GM12873 (cell line): ENCODE measurements around the gene MAP6.

Experiments used
- TF ChIP-seq, protein P1 (sequence below): IDR thresholded peaks from 2 replicates; pipeline ENCODE4 v1.5.1; 2012; ENCODE audit warnings: low read depth, mild to moderate bottlenecking, moderate library complexity, low read length, control low read depth; ENCODE audit not compliant: insufficient read depth; ENCODE audit errors: missing control alignments

MAP6 gene

DNA sequence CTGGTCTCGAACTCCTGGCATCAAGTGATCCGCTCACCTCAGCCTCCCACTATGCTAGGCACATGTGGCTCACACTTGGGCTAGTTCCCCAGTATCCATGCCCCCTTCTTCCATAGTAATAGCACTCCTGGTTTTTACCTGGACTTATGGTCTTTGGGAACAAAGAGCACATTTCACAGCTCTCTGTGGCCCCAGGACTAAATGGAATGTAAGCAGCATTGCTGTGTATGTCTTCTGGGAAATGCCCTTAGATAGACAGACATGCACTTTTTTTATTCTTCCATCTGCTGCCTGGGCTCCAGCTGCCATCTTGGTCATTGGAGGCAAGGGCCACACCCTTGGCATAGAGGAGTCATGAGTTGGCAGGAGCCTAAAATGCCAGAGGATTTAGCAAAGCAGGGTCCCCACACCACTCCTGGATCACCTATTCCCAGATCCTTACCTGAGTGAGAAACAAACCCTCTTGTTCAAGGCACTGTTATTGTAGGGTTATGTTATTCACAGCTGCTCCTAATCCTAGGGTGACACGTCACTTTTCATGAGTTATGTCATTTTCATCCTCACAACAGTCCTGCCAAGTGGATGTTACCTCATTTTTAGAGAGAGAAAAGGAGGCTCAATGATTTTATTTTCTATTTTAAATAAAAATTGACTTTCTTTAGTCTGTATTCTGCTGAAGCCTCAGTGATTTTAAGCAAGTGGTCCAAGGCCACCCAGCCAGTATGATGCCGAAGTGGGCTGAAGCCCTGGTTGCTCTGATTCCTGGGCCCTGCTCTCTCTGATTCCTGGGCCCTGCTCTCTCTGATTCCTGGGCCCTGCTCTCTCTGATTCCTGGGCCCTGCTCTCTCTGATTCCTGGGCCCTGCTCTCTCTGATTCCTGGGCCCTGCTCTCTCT lies 127.4 kb downstream of the MAP6 start:
- TF ChIP-seq, protein P1, sequence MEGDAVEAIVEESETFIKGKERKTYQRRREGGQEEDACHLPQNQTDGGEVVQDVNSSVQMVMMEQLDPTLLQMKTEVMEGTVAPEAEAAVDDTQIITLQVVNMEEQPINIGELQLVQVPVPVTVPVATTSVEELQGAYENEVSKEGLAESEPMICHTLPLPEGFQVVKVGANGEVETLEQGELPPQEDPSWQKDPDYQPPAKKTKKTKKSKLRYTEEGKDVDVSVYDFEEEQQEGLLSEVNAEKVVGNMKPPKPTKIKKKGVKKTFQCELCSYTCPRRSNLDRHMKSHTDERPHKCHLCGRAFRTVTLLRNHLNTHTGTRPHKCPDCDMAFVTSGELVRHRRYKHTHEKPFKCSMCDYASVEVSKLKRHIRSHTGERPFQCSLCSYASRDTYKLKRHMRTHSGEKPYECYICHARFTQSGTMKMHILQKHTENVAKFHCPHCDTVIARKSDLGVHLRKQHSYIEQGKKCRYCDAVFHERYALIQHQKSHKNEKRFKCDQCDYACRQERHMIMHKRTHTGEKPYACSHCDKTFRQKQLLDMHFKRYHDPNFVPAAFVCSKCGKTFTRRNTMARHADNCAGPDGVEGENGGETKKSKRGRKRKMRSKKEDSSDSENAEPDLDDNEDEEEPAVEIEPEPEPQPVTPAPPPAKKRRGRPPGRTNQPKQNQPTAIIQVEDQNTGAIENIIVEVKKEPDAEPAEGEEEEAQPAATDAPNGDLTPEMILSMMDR, result no peak

DNA sequence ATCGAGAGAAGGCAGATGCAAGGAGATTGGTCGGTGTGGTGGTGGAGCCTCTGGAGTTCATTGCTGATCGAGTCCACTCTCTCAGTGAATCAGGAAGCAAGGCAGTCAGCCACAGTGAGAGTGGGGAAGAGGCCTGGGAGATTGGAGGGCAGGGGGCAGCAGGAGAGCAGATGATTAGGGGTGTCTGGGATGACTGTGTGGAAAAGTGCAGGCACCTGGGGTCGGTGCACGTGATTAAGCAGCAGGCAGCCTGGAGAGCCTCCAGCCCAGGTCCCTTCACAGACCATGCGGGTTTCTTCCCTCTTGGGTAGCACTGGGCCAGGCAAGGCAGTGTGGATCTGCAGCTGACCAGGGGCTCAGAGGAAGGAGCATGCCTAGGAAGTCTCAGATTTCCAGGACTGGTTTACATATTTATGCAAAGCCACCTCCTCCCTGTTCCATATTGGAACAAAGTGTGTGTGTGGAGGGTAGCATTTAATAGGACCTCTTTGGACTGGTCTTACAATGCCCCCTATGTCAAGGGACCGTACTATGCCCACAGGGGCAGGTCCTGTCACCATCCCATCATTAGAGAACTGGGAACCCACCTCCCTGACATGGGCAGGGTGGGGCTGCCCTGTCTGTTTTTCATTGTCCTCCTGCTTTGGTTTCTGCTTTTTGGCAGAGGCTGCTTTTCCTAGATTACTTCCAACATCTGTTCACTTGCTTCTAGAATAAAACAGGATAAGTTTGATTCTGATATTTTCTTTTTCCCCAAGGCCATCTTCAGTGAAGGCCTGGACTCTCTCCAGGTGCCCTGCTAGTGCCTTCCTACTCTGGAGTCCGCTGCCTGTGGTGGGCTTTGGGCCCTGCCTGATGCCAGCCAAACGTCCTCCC lies 129.1 kb downstream of the MAP6 start:
- TF ChIP-seq, protein P1, result no peak

DNA sequence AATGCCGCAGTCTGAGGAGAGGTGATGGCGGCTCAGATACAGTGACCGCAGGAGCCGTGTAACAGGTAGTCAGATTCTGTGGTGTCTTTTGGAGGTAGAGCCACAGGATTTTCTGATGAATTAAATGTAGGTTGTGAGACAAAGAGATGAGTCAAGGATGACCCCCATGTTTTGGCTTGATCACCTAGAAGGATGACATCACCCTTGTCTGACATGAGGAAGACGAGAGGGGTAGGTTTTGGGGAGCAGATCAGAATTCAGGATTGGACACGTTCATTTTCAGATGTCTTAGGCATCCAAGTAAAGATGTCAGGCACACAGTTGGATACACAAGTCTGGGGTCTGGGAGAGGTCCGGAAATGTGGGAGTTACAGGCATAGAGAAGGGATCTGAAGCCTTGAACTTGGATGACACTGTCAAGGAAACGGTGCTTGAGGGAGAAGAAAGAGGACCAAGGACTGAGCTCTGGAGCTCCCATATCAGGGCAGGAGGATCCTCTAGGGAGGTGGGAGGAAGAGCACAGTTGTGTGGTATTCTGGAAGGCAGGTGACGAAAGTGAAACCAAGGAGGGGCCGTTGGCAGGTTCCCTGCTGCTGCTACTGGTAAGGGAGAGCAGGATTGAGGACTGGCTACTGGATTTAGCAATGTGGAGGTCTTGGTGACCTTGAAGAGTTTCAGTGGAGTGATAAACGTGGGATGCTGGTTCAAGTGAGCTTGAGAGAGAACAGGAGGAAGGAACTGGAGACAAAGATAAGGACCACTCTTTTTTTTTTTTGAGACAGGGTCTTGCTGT lies 130.5 kb downstream of the MAP6 start:
- TF ChIP-seq, protein P1, result no peak

DNA sequence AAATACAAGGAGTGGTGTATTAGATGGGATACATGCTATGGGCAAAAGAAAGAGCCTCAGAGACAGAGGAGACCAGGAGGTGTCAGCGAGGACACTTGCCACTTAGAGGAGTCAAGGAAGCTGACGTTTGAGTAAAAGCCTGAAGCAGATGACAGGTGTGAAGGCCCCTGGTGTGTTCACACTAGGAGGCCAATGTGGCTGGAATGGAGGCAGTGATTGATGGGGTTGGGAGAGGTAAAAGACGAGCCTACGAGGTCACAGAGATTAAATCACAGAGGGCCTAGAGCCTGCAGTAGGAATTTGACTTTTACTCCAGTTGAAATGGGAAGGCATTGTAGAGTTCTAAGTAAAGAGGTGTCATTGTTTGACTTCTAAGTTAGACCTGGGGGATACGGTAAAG lies 131.1 kb downstream of the MAP6 start:
- TF ChIP-seq, protein P1, result no peak
